ENCODE data around the gene SLC19A2. TPM values are rescaled to one million over a fixed set of nuclear protein-coding genes. Genes with fewer than 3 reads are reported as not detected.

Gene SLC19A2
- total RNA-seq, 2 donors from 2014 or later: 4.9 to 8.0 TPM

- Histone ChIP-seq H3K9ac (ENCODE audit: low read depth in 2 of 2, low read length in 2 of 2) (no peak overlapping the region), H3K4me3 (no peak overlapping the region), H3K9me3 (no peaks in the 10 kb centered on the region), H3K27me3 (no peaks in the 10 kb centered on the region), H3K4me1 (peaks cover 11% of the 10 kb centered on the region), H3K27ac (no peak overlapping the region), H3K36me3 (no peaks in the 10 kb centered on the region)
- no peak for DNase-seq
- intact Hi-C loops (cut with DNase I): no loop called here
- TF ChIP-seq CTCF (IDR thresholded peaks at IDR 0.05): no peak
These were observed 27.5 kb upstream of the SLC19A2 start for GRCh38 chr1:169513208-169513607.

- Histone ChIP-seq H3K4me3 (no peak overlapping the region), H3K9me3 (no peaks in the 10 kb centered on the region), H3K4me1 (peaks cover 16% of the 10 kb centered on the region), H3K27me3 (no peaks in the 10 kb centered on the region), H3K9ac (ENCODE audit: low read depth in 2 of 2, low read length in 2 of 2) (no peak overlapping the region), H3K36me3 (no peaks in the 10 kb centered on the region), H3K27ac (peak overlapping the region; percentile 3)
- intact Hi-C loops (cut with DNase I): no loop called here
- TF ChIP-seq CTCF (IDR thresholded peaks at IDR 0.05): no peak
- no peak for DNase-seq
These were observed 25.7 kb upstream of the SLC19A2 start for GRCh38 chr1:169511316-169512005.

GRCh38 chr1:169510060-169510459 lies 24.3 kb upstream of the SLC19A2 start:
- Histone ChIP-seq H3K27me3 (no peaks in the 10 kb centered on the region), H3K36me3 (no peaks in the 10 kb centered on the region), H3K4me1 (peaks cover 7% of the 10 kb centered on the region), H3K27ac (no peak overlapping the region), H3K9me3 (no peaks in the 10 kb centered on the region), H3K4me3 (no peak overlapping the region), H3K9ac (ENCODE audit: low read depth in 2 of 2, low read length in 2 of 2) (no peak overlapping the region)
- no peak for TF ChIP-seq CTCF (IDR thresholded peaks at IDR 0.05)
- intact Hi-C loops (cut with DNase I): no loop called here
- DNase-seq: no peak

- Histone ChIP-seq H3K9ac (ENCODE audit: low read depth in 2 of 2, low read length in 2 of 2) (no peak overlapping the region), H3K9me3 (no peaks in the 10 kb centered on the region), H3K36me3 (no peaks in the 10 kb centered on the region), H3K4me1 (peaks cover 7% of the 10 kb centered on the region), H3K27ac (no peak overlapping the region), H3K27me3 (no peaks in the 10 kb centered on the region), H3K4me3 (no peak overlapping the region)
- intact Hi-C loops (cut with DNase I): no loop called here
- no peak for DNase-seq
- TF ChIP-seq CTCF (IDR thresholded peaks at IDR 0.05): no peak
These were observed 23.6 kb upstream of the SLC19A2 start for GRCh38 chr1:169509354-169509753.

GRCh38 chr1:169508432-169509338 lies 22.9 kb upstream of the SLC19A2 start:
- Histone ChIP-seq H3K4me1 (peaks cover 7% of the 10 kb centered on the region), H3K9me3 (no peaks in the 10 kb centered on the region), H3K27me3 (no peaks in the 10 kb centered on the region), H3K9ac (ENCODE audit: low read depth in 2 of 2, low read length in 2 of 2) (no peak overlapping the region), H3K36me3 (no peaks in the 10 kb centered on the region), H3K4me3 (no peak overlapping the region), H3K27ac (no peak overlapping the region)
- no peak for TF ChIP-seq CTCF (IDR thresholded peaks at IDR 0.05)
- intact Hi-C loops (cut with DNase I): no loop called here
- no peak for DNase-seq

Data from colonic mucosa (tissue), 4 donors.